NCI-H1436 (cell line): ENCODE measurements around the gene PECR.
"Not testable (repeated sequence)": the region's sequence is repeated elsewhere in the genome, so short reads cannot be mapped to it uniquely, and the experiment has no call there.

Experiments
- DNase-seq: peaks from one replicate; lab custom pipeline; 2025; lab: John Stamatoyannopoulos, UW

PECR gene

DNA sequence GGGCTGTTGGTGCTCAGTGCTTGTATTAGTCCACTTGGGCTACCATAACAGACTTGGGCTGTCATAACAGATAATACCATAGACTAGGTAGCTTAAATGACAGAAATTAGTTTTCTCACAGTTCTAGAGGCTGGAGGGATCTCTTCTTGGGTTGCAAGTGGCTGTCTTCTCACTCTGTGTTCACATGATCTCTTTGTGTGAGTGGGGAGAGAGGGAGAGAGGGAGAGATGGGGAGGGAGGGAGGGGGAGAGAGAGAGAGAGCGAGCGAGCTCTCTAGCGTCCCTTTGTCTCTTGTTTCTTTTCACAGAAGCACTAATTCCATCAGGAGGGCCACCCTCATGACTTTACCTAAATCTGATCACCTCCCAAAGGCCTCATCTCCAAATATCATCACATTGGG, 23.1 kb upstream of the PECR start:
- no peak for DNase-seq

DNA sequence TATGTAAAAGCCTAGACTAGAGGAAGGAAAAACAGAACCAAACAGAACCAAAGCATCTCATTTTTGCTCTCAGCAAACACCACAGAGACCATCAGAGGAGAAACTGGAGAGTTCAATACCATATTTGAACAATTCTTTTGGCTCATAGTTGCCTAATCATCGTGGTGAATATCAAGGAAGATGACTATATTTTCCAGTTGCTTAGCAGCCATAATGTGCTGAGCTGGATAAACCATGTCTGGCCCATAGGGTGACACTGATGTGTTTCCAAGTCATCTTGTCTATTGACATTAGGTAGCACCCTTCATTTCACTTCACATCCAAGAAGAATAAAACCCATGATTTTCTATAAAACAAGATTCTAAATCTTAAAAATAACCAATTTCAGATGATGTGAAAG, 21.6 kb upstream of the PECR start:
- no peak for DNase-seq

DNA sequence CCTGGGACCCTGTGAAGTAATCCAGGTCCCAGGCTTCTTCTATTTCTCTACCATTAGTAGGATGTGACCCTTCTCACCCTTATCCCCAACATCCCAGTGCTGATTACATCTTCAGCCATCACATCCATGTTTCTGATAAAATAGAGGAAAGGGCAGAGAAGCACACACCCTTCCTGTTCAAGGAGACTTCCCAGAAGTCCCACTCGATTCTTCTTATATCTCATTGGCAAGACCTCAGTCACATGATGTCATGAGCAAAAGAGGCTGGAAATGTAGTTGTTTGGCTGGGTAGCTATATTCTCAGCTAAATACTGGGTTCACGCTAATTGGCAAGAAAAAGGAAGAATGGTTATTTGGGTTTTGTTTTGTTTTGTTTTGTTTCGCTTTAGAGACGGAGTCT, 19.5 kb upstream of the PECR start:
- DNase-seq, result no peak

DNA sequence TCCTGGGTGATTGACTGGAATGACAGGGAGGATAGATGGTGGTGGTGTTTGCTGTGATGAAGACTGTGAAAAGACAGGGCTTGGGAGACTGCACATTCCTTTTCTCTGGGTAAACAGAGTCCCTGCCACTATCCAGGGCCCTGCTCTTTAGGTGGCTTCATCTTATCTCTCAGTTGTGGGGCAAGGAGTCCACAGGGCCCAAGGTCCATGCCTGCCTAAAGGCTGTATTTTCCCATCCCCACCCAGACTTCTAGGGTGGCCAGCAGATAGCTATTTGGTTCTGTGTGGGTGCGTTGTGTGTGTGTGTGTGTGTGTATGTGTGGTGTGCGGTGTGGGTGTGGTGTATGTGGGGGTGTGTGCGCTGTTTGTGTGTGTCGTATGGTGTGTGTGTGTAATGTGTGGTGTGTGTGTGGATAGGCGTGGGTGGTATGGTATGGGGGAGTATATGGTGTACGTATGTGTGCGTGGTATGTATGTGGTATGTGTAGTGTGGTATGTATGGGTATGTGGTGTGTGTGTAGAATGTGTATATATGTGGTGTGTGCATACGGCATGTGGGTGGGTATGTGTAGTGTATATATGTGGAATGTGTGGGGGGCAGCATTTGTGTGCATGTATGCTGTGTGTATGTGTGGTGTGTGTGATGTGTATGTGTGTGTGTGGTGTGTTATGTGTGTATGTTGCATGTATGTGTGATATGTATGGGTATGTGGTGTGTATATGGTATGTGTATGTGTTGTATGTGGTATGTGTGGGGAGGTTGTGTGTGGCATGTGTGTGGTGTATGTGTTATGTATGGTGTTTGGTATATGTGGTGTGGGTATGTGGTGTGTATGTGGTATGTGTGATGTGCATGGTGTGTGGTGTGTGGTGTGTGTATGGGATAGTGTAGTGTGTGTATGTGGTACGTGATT, 17.1 kb upstream of the PECR start:
- DNase-seq, result no peak

DNA sequence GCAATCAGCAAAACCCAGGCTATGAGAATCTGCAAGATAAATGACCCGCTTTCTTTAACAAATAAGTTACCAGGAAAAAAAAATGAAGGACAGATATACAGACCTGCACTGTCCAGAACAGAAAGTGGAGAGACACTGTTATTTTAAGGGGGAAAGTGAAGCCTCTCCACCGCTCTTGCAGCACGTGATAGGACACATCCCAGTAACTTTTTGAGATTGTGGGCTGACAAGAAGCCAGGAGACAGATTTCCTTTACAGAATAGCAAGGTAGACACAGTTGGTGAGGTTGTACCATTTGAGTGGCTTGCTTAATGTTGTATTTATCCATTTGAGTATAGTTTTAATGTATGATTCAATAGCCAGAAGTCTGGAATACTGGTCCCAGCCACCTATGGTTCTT, 13.1 kb upstream of the PECR start:
- DNase-seq, result no peak

DNA sequence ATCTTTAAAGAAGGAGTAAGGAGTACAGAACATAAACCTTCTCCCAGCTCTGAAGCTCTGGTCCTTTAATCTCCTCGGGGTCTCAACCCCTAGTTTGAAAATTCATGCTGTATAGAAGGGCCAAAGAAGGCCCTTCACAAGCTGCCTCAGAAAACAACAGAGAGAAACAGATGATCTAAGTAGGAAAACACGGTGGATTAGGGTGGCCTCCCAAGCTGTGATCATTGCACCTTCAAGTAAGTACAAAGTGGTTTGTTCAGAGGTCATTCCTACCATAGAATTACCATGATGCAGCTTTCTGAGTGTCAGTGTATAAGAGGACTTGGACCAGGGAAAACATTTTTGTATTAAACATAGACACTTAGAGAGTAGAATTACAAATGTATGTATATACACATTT, 11.0 kb upstream of the PECR start:
- DNase-seq, result no peak

DNA sequence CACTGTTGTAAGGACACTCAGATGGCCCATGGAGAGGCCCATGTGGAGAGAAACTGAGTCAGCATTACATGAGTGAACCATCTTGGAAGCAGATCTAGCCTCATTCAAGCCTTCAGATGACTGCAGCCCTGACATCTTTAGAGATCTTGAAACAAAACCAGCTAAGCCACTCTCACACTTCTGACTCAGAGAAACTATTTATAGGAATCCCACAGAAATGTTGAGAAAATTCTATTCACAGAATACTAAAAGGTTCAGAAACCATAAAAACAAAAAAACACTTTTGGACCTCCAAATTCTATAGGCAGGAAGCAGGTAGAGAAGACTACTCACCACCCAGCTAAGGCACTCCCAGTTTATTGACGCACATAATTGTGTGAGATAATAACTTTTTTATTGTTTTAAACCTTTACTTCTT, 8.8 kb upstream of the PECR start:
- no peak for DNase-seq

DNA sequence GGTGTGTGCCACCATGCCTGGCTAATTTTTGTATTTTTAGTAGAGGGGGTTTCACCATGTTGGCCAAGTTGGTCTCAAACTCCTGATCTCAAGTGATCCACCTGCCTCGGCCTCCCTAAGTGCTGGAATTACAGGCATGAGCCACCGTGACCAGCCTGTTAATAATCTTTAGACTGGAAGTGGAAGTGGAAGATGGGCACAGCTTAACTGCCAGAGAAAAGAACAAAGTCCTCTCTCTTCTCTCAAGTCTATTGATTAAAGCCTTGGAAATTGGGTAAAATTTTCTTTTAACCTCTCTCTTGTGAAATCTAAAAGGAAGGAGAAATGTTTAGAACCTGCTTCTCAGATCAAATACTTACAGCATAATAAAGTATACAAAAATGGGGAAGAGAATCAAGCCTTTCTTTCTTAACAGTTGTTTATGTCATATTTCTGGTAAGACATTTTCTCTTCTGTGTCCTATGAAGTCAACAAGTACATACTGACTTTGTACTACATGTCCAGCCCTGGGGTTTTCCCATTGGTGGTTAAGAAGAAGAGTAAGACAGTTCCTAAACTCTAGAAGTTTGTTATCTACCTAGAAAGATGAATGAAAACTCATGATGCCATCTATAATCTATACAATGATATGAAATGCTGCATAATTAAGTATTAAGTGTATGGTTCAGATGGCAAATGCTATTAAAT, 4.7 kb upstream of the PECR start:
- DNase-seq, result no peak

DNA sequence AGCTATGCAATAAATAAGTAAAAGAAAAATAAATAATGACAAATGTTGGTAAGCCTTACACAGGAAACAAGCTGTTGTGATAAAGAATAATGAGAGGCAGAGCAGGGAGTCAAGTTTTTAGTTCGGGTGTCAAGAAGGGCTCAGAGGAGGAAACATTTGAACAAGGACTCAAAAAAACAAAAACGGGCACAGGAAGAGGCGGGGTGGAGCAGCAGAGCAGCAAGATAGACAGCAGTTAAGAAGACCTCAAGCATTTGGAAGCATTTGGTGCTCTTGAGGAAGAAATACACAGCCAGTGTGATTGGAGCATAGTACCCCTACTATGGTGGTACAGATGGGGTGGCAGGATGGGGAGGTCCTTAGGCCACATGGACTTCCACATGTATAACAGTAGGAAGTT, 2.9 kb upstream of the PECR start:
- DNase-seq, result no peak

DNA sequence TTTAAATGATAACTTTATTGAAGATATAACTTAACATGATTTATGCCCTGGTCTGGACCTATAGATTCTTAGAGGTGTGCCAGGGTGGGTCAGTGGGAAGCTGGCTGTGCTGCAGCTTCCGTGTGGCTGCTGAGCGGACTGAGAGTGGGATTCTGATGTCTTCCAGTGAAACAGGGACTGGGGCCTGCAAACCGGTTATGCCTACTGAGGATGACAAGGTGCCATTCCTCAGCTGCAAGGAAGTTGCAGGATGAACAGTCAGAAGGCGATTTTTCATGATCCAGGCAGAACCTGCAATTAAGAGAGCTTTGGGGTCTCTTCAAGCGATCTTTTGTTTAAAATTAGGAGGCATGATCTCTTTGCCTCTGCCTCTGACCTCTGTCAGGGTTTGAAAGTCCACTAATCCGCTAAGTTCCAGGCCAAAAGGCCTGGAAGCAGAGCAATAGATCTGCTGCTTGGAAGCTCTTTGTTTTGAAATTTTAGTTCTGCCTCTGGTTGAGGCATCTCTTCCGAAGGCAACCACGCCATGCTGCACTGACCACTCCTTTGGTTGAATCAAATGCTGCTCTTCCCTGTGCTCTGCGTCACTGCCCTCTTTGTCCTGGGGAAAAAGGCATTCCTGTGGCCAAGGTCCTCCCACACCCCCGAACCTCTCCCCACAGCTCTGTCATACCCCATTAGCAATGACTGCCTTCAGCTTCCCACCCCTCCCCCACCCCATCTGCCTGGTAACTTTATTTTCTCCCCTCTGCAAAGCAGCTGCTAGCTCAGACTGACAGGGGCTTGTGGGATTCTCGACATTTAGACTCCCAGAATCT, 2.1 kb upstream of the PECR start:
- no peak for DNase-seq

DNA sequence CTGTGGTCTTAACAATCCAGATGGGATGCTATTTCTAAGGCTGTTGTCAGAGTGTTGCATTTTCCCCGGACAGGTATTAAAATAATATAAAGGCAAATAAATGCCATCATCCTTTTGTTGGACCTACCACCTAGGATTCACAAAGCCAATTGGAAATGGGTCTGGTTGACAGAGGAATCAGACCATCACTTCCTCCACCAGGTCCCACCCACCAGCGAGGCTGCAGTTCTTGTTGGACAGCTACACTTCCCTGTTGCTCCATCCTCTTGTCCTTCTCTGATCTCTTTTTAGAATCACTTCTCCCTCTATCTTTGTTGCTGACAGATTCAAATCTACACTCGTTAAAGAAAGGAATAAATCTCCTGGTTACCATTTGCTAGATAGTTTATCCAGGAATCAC, 1.2 kb upstream of the PECR start:
- no peak for DNase-seq

DNA sequence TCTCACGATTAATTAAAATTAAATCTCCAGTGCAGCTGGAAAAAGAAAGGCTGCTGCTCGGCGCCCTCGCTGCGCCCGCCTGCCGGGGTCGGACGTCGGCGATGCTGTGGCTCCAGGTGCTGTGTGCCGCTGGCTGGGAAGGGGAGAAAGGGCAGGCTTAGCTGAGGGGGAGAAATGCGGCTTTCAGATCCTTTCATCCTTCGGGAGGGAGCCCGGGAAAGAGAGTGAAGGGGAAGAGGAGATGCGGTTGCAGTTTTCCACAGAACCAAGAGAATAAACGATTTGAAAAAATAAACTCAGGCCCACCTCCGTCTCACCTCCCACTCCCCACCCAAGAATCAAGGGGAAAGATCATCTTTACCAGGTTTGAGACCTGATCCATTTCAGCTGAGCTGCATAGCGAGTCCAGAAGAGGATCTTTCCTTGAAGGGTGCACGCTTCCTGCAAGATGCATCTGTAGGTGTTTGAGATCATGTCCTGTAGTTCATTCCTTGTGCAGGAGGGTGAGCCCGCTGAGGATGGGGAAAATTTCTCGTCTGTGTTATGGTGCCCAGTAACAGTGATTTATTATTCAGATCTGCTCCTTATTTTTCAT, 605 bp upstream of the PECR start:
- peak; percentile 26 for DNase-seq

DNA sequence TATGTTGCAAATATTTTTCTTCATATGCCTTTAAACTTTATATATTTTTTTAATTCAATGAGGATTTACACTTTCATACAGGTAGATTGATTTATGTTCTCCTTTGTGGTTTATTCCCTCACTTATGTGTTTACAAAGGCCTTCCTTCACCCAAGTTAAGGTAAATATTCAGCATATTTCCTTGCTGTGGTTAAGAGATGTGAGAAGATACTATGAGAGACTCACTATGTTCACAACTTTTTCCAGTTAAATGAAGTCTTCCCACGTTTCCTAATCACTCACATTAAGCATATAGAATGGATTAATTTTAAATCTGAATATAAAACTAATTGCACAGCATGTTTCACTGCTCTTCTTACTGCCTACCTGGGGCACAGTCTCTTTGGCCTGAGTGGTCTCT, 597 bp downstream of the PECR start:
- no peak for DNase-seq

DNA sequence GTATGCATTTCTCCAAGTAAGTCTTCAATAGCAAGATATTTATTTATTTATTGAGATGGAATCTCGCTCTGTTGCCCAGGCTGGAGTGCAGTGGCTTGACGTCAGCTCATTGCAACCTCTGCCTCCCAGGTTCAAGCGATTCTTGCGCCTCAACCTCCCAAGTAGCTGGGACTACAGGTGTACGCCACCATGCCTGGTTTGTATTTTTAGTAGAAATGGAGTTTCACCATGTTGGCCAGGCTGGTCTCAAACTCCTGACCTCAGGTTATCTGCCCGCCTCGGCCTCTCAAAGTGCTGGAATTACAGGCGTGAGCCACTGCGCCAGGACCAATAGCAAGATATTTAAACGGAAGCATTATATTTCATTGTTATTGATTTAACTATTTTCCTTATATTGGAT, 1.6 kb downstream of the PECR start:
- DNase-seq, result not testable (repeated sequence)

DNA sequence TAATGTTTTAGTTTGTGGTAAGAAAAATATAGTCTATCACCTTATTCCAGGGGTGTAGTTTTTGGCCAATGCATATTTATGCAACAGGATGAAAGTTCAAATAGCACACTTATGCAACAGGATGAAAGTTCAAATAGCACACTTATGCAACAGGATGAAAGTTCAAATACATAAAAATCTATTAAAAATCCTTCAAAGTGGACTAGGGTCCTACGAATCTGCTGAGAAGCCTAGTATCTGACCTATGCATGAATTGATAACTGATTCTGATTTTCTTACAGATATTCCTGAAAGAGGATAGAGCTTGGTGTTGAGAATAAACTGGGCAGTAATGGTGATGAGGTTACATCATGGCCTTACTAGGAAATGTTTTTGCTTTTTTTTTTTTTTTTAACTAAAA, 2.8 kb downstream of the PECR start:
- no peak for DNase-seq

DNA sequence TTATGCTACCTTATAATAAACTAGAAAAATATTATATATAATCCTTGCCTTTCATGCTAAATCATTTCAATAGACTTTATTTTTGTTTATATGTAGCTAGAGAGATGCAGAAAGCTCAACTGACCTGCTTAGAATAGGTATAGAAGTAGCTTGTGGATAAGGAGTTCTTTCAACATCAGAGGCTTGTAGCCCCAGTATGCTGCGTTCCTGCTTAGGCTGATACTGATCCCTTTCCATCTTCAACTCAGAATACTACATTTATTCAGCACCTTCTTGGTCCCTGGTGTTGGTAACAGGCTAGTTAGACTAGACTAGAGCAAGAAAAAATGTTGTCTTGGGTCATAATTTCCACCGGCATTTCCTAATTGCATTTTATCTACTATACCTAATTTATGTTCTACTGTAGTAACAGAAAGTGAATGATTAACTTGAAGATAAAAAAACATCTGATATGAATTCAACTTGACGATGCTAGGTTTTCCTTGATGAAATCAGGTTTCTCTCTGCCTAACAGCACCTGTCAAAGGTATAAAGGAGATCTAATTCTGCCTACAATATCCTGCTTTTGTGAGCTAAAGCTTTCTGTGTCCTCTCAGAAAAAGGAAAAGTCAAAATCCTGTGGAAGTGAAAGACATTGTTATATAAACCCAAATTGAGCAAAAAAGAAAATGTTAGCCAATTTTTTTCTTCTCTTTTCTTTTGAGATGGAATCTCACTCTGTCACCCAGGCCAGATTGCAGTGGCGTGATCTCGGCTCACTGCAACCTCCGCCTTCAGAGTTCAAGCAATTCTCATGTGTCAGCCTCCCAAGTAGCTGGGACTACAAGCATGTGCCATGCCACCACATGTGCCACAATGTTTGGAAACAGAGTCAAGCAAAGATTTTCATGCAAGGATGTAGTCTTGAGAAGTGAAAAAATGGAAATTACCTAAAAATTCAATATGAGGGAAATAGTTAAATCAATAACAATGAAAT, 5.8 kb downstream of the PECR start:
- no peak for DNase-seq

DNA sequence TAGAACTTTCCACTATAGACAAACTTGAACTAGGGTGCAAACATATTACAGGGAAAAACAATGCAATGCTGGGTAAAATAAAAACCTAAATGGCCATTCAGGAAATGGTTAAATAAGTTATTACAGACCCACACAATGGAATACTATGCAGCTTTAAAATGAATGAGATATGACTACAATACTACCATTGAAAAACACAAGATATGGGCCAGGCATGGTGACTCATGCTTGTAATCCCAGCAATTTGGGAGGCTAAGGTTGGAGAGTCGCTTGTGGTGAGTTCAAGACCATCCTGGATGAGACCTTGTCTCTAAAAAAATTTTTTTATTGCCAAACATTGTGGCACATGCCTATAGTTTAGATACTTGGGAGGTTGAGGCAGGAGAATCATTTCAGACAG, 6.8 kb downstream of the PECR start:
- no peak for DNase-seq

DNA sequence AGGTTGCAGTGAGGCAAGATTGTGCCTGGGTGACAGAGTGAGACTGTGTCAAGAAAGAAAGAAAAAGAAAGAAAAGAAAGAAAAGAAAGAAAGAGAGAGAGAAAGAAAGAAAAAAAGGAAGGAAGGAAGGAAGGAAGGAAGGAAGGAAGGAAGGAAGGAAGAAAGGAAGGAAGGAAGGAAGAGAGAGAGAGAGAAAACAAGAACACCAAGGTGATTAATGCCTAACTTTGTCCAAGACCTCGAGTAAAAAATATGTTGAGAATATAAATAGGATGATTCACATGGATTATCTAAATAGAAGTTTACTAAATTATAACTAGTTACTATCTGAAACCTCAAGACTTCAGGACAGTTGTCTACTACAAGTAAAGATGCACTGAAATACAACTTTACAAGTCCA, 7.2 kb downstream of the PECR start:
- no peak for DNase-seq

DNA sequence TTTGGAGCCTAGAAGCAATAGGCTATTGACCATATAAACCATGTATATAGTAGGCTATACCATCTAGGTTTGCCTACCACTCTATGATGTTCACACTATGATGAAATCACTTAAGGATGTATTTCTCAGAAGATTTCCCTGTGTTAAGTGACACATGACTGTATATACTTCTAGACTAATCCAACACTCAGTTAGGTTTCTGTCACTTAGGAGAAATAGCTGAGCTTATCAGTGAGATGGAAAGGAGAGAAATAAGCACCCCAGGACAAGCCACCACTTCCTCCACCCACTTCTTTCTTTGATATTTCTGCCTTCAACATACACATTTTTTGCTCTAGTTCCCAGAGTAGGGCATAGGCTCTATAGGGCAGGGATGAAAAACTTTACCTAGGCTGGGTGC, 7.8 kb downstream of the PECR start:
- no peak for DNase-seq

DNA sequence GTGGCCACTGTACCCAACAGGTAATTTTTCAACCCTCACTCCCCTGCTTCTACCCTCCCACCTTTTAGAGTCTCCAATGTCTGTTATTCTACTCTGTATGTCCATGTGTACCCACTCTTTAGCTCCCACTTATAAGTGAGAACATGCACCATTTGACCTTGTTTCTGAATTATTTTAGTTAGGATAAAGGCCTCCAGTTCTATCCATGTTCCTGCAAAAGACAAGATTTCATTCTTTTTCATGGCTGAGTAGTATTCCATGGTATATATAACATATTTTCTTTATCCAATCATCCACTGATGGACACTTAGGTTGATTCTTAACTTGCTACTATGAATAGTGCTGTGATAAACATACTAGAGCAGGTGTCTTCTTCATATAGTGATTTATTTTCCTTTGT, 9.1 kb downstream of the PECR start:
- no peak for DNase-seq
